GM19468 (cell line): ENCODE measurements around the gene CTCF.

ENCODE experiments used
- ATAC-seq: cut with Tn5 transposase; IDR thresholded peaks from one replicate; pipeline ENCODE4 v1.9.1; 2021; ENCODE audit warnings: mild to moderate bottlenecking, moderate library complexity, moderate number of reproducible peaks; ENCODE audit not compliant: unreplicated experiment; ENCODE audit errors: extremely low read depth

The CTCF gene

DNA sequence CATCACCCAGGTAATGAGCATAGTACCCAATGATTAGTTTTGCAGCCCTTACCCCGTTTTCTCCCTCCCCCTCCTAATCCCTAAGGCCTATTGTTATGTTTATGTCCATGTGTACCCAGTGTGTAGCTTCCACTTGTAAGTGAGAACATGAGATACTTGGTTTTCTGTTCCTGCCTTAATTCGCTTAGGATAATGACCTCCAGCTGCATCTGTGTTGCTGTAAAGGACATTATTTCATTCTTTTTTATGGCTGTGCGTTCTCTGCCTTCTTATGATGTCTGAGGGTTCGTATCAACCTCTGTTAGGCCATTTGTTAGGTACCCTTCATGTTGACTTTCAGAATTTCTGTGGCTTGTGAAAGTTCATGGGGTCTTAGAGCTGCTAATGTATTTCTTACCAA is 31.0 kb downstream of the CTCF start:
- no peak for ATAC-seq

DNA sequence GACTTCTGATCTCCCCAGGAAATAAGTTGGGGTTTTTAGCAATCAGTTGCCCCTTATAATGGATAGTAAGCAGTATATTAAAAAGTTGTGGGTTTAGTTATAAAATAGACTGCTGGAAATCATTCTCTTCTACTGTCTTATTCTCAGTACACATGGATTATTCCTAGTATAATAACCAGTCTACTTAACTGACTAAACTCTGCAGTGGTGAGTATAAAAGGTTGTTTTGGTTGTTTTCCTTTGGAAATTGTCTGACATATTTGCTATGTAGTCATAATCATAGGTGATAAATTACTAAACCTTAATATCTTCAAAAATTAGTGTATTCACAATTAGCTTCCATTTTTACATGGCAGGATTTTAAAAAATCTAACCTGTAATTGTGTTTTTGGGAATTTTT is 31.4 kb downstream of the CTCF start:
- no peak for ATAC-seq

DNA sequence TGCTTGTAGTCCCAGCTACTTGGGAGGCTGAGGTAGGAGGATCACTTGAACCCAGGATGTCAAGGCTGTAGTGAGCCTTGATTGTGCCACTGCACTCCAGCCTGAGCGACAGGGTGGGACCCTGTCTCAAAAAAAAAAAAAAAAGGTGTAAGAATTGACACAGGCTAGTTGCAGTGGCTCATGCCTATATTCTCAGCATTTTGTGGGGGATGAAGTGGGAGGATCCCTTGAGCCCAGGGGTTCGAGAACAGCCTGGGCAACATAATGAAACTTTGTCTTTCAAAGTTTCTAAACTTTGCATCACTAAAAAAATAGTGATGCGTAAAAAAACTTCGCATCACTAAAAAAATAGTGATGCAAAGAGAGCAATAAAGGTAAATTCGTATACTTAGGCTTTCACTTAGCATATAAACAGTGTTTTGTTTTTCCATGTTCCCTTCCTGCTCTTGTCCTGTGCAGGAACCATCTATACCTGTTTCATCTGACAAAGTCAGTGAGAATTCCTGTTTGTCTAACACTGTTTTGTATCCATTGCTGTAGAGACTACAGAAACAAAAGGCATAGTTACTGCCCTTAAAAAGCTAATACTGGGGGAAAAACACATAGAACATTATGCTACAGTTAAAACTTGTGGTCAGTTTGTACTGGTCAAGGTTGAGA is 32.1 kb downstream of the CTCF start:
- no peak for ATAC-seq

DNA sequence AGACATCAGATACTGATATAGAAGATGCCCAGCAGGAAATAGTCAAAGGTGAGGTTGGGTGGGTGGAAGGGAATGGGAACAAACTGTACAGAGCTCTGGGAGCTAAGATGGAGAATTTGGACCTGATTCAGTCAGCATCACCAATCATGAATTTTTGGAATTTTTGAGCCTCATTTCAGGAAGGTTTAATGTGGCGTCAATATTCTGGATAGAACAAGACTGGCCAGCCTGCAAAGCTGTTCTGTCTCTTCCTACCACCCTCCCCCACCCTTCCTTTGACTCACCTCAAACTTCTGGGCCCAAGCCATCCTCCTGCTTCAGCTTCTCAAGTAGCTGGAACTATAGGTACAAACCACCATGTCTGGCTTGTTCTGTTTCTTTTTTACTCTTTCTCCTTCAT is 32.6 kb downstream of the CTCF start:
- ATAC-seq: no peak

DNA sequence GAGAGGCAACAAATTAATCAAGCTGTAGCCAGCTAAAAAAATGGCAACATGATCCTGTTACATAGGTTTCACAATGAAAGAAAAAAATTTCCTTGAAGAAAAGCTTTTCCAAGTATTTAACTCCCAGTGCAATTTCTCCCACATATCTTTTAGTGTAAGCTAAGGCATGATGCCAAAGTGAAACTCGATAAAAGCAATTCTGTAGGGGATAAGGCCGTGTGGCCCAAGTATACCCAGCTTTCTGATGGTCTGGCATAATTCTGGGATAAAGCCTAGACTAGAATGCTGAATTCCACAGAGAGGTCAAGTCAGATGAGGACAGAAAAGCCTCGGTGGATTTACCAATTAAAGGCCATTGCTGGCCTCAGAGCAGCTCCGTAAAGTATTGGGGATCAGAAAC is 36.2 kb downstream of the CTCF start:
- no peak for ATAC-seq

DNA sequence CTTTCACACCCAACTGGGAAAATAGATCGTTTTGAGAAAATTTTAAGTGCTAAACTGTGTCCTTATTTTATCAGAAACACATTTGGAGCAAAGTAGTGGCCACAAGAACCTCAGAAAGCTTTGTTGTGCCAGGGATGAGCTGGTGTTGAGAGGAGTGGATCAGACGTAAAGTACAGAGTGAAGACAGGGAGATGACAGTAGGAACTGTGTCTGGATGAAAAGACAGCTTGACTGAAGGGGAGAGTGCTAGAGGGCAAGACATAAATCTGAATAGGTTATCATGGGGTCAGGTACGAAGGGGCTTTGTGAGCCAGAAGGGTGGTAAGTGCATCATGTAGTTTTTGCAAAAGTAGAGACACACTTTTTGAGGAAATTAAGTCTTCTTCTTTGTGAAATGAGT is 43.3 kb downstream of the CTCF start:
- no peak for ATAC-seq

DNA sequence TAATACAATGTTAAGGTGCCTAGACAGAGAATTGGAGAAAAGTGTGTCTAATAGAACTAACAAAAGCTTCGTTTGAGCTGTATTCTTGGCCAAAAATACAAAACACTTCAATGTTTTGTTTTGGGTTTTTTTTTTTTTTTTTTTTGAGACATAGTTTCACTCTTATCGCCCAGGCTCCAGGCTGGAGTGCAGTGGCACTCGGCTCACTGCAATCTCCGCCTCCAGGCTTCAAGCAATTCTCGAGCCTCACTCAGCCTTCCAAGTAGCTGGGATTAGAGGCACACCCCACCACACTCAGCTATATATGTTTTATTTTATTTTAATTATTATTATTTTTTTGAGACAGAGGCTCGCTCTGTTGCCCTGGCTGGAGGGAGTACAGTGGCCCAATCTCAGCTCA is 44.3 kb downstream of the CTCF start:
- ATAC-seq: no peak

DNA sequence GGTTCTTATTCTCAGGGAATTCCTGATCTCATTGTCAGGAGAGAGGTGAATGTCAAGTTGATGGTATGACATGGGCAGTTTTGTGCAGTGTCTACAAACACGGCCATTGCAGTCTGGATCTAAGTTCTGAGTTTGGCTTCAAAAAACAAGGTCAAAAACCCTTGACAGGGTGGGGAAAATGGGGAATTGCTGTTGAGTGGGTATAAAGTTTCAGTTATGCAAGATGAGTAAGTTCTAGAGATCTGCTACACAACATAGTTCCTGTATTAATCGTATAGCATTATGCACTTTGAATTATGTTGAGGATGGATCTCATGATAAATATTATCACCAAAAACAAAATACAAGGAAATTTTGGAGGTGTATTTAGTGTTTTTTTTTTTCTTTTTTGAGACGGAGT is 46.0 kb downstream of the CTCF start:
- no peak for ATAC-seq

DNA sequence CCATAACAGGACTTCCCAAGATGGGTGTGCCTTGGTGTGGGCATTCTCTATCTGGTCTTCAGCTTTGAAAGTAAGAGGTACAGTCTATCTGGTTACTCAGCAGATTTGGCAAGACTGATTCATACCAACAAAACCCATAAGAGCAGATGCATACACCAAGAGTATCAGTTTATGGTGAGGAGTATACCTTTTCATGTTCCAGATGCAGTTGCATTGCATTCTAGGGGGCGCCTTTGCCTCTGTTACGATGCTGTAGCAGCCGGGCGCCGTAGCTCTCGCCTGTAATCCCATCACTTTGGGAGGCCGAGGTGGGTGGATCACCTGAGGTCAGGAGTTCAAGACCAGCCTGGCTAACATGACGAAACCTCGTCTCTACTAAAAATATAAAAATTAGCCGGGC is 51.5 kb downstream of the CTCF start:
- ATAC-seq: no peak

DNA sequence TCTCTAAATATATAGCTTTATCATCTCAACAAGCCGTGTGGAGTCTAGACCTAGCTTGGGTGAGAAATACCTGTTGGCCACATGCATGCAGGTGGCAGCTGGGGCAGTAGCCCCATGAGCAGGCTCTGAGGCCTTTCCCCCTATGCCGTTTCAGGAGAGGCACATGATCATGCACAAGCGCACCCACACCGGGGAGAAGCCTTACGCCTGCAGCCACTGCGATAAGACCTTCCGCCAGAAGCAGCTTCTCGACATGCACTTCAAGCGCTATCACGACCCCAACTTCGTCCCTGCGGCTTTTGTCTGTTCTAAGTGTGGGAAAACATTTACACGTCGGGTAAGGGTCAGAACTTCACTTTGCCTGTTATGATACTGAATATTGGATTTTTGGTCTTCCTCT is 65.9 kb downstream of the CTCF start:
- no peak for ATAC-seq

DNA sequence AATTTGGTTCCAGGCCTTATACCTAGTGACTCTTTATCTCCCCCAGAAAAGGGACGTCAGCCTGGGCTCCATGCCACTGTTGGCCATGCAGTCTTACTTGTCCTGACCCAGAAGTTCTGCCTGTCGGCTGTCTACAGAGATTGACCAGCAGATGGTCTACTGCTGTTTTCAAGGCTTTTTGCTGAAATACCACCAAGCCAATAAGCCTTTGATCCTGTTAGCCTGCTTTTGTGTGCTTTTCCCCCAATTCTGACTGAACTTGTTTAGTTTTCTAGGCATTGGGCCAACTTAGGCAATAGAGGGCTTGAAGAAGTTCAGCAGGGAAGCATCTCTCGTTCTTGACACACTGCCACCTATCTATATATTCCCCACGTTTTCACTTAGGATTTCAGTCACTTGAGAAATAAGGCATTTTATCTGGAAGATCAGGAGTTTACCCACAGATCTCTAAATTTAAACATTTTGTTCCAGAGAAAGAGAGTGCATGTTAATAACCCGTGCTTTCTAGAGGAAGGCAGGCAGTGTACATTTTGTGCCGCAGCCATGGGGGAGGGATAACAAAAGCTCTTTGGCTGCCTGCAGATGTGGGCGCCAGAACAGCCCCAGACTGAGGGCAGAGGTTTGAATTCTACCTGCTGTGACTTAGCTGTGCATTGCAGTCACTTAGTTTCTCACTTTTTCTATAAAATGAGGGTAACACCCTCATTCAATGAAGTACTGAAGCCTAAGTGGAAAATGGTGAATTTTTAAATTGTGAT is 70.3 kb downstream of the CTCF start:
- no peak for ATAC-seq

DNA sequence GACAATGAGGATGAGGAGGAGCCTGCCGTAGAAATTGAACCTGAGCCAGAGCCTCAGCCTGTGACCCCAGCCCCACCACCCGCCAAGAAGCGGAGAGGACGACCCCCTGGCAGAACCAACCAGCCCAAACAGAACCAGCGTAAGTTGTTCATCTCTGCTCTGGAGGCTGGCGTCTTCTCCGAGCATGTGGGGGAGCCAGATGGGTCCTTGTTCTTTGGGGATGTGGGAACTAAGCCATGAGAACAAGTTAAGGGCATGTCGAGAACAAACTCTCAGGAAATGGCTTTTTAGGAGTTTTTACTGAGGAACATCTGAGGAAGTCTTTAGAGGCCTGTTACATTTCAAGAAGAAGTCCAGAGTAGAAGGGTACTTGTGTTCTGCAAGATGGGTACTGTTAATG is 74.4 kb downstream of the CTCF start:
- ATAC-seq: no peak

DNA sequence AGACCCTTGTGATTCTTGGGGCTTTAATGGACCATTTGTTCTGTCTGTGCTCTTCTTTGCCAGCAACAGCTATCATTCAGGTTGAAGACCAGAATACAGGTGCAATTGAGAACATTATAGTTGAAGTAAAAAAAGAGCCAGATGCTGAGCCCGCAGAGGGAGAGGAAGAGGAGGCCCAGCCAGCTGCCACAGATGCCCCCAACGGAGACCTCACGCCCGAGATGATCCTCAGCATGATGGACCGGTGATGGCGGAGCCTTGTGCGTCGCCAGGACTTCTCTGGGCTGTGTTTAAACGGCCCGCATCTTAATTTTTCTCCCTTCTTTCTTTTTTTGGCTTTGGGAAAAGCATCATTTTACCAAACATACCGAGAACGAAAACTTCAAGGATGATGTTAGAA is 75.3 kb downstream of the CTCF start:
- ATAC-seq: no peak

DNA sequence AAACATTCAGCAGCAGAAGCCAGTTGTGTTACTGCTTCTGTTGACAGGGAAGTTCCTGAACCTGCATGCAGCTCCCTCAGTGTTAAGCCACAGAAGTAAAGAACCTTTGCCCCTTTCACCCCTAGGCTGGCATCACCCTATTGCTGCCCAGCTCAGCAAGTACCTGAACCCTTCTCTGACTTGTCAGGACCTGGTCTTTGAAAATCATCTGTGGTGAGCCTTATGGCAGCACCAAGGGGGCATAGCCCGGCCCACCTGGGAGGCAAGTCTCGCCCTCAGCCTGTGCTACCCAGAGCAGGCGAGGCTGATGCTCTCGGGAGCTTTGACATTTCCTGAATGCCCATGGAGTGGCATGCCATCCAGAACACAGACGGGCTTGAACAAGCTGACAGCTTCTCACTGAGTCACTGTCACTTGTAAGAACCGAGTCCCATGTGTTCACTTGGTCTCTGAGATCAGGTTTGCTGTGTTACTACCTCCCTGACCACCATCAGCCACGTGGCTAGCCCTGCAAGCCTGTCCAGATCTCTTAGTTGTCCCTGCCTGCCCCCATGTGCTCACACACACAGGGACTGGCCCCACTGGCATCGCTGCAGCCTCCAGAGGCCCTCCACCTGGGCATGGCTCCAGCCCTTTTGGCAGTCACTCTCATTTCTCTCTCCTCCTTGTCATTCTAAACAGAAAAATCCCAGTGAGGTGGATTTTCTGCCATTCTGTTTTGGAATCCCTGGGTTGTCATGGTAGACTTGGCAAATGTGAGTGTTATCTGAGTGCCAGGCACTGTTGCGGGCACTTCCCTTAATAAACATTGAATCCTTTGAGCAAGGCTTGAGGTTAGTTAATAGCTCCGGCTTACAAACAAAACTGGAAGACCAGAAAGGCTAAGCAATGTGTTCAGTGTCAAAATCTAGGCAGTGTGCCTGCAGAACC is 79.7 kb downstream of the CTCF start:
- ATAC-seq: no peak

DNA sequence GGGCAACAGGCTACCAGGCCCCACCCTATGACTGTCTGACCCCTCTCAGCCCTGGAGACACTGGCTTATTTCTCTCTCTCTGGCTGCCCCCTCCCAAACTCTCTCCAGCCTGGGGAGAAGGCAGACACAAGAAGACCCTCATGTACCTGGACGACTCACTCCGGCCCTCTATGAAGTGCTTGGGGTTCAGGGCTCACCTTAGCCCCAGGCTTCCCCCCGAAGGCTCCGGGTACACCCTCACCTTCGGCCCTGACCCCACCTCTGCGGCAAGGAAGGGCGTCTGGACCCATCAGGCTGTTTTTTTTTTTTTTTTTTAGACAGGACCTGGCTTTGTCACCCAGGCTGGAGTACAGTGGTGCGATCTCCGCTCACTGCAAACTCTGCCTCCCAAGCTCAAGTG is 81.7 kb downstream of the CTCF start:
- ATAC-seq: no peak

DNA sequence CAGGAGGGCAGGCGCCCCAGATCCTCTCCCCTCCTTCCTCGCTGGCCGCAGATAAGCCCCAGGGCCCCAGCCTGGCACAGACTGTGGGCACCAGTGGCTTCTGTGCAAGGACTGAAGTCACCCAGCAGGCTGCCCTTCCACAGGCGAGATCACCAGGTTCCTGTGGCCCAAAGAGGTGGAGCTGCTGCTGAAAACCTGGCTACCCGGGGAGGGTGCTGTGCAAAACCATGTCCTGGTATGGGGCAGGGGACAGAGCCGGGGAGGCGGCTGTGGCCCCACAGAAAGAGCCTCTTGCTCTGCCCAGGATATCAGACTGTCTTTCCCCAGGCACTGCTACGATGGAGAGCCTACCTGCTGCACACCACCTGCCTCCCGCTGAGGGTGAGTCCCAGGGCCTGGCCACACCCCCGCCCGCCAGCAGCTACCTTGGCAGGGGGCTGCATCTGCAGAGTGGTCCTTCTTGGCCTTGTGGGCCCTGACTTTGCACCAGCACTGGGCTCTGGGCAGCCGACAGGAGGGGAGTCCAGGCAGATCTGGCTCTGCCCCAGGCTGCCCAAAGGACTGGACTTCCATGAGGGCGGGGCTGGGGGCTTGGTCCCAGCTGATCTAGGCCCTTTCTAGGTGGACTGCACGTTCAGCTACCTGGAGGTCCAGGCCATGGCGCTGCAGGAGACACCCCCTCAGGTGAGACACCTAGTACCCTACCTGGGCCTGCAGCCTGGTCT is 83.2 kb downstream of the CTCF start:
- ATAC-seq: no peak

DNA sequence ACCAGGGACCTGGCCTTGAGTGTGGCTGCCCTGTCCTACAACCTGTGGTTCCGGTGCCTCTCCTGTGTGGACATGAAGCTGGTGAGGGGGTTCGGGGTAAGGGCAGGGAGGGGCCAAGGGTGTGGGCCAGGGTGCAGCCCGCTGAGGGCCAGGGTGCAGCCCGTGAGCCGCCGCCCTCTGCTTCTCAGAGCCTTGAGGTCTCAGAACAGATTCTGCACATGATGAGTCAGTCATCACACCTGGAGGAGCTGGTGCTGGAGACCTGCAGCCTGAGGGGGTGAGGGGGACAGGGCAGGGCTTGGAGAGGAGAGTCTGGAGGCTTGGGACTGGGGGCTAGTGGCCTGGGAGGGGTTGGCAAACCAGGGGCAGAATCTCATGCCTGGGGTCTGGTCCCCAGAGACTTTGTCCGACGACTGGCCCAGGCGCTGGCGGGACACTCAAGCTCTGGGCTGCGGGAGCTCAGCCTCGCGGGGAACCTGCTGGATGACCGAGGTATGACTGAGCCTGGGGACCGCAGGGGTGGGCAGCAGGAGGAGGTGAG is 84.9 kb downstream of the CTCF start:
- no peak for ATAC-seq

DNA sequence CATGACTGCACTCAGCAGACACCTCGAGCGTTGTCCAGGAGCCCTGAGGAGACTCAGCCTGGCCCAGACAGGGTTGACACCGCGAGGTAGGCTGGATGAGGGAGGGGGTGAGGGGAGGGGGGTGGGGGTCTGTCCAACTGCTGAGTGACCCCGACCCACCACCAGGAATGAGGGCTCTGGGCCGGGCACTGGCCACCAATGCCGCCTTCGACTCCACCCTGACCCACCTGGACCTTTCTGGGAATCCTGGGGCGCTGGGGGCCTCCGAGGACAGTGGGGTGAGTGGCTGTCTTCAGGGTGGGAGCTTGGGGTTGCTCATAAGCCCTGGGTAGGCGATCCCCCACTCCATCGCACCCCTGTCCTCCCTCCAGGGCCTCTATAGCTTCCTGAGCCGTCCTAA is 85.4 kb downstream of the CTCF start:
- no peak for ATAC-seq

DNA sequence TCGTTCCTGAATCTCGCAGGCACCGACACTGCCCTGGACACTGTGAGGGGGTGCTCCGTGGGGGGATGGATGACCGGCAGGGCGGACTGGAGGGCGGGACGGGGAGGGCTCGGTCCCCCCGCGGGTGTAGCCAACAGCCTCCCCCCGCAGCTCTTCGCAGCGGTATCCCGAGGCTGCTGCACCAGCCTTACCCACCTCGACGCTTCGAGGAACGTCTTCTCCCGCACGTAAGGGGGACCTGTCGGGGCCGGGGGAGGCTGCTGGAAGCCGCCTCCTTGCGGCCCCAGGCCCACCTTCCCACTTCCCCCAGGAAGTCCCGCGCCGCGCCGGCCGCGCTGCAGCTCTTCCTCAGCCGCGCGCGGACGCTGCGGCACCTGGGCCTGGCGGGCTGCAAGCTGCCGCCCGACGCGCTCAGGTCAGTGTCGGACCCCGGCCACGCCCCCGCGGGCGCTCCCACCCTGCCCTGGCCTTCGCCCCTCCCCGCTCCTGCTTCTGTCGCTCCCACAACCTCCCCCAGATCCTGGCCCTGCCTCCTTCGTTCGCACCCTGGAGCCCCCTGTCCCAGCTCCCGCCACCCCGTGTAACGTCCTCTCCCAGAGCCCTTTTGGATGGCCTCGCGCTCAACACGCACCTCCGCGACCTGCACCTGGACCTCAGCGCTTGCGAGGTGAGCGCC is 85.9 kb downstream of the CTCF start:
- ATAC-seq: no peak
